Uterus (tissue), 2 donors: ENCODE measurements around the gene ZBTB34.

ENCODE experiments used
- CTCF ChIP-seq, 4 experiments: fragments of 200-600 bp in 2 of 4; fragments of 450-650 bp in 2 of 4; sonication (generic) in 2 of 4; IDR thresholded peaks; one replicate each; pipeline ENCODE4 v1.5.1; 2016 to 2019; ENCODE audit warnings: antibody characterized with exemption in 4 of 4, mild to moderate bottlenecking in 2 of 4, moderate library complexity in 1 of 4
- POLR2A ChIP-seq, 2 donors: fragments of 450-650 bp; IDR thresholded peaks; one replicate each; pipeline ENCODE4 v1.6.1; 2016; ENCODE audit warnings: antibody characterized with exemption in 2 of 2, mild to moderate bottlenecking in 1 of 2, moderate library complexity in 1 of 2

- TF ChIP-seq CTCF (IDR thresholded peaks at IDR 0.05): no peak
- no peak for TF ChIP-seq POLR2A (IDR thresholded peaks at IDR 0.05)
These were observed 44.1 kb downstream of the ZBTB34 start for GRCh38 chr9:126904586-126904985.
